ENCODE results near the gene CNIH3.
"Not testable (repeated sequence)": the region's sequence is repeated elsewhere in the genome, so short reads cannot be mapped to it uniquely, and the experiment has no call there.

- TF ChIP-seq CTCF (IDR thresholded peaks at IDR 0.05); EZH2 (IDR thresholded peaks at IDR 0.05; ENCODE audit: borderline replicate concordance, insufficient read depth, low read depth, low read length, poor library complexity, severe bottlenecking): not testable (repeated sequence)
Observed at GRCh38 chr1:224571975-224572374, 44.1 kb upstream of the CNIH3 start.

Measured in B cell (primary cell).